Uterus (tissue), 4 donors: ENCODE data around the gene ALPI. TPM values are rescaled to one million over a fixed set of nuclear protein-coding genes. Genes with fewer than 3 reads are reported as not detected.
"Not testable (repeated sequence)": the region's sequence is repeated elsewhere in the genome, so short reads cannot be mapped to it uniquely, and the experiment has no call there.

Experiments used
- DNase-seq, 2 donors: peaks; one replicate each; pipeline ENCODE4 v3.0.0-alpha.2; 2019 to 2020
- H3K27ac ChIP-seq, 2 donors: fragments of 200-600 bp; sonication (generic); 1 replicate in 1 of 2; 2 replicates in 1 of 2; pipeline ENCODE4 v1.5.1; 2016 to 2018
- H3K27me3 ChIP-seq, 2 donors: fragments of 200-600 bp; sonication (generic); one replicate each; pipeline ENCODE4 v1.5.1; 2018 to 2019; ENCODE audit warnings: control low read depth in 1 of 2
- H3K36me3 ChIP-seq, 2 donors: fragments of 200-600 bp; sonication (generic); one replicate each; pipeline ENCODE4 v1.5.1; 2019; ENCODE audit warnings: control low read depth in 1 of 2
- H3K4me1 ChIP-seq, 2 donors: fragments of 200-600 bp; sonication (generic); one replicate each; pipeline ENCODE4 v1.5.1; 2018 to 2019; ENCODE audit warnings: control low read depth in 1 of 2
- H3K4me3 ChIP-seq, 2 donors: fragments of 200-600 bp; sonication (generic); 1 replicate in 1 of 2; 2 replicates in 1 of 2; pipeline ENCODE4 v1.5.1; 2018 to 2019; ENCODE audit warnings: mild to moderate bottlenecking in 1 of 2
- H3K9me3 ChIP-seq, 2 donors: fragments of 200-600 bp; sonication (generic); one replicate each; pipeline ENCODE4 v1.5.1; 2019; ENCODE audit warnings: control low read depth in 1 of 2
- POLR2A ChIP-seq, 2 donors: fragments of 450-650 bp; IDR thresholded peaks; one replicate each; pipeline ENCODE4 v1.6.1; 2016; ENCODE audit warnings: antibody characterized with exemption in 2 of 2, mild to moderate bottlenecking in 1 of 2, moderate library complexity in 1 of 2
- intact Hi-C: fragments of 100-400 bp; cut with DNase I; formaldehyde crosslinking; loops from one replicate; pipeline ENCODE4 v1.15.1; 2023; ENCODE audit warnings: low total_unique reads
- total RNA-seq, 4 donors: library from RNA; depleted of rRNA in 3 of 4; stranded (reverse); fragments of >200 nt in 3 of 4; gene quantifications; one replicate each; pipeline versions ENCODE4 v1.1.0 to v1.2.4, GENCODE V29; 2014 to 2023
- TF ChIP-seq, protein P1 (sequence below), 4 experiments: fragments of 200-600 bp in 2 of 4; fragments of 450-650 bp in 2 of 4; sonication (generic) in 2 of 4; IDR thresholded peaks; one replicate each; pipeline ENCODE4 v1.5.1; 2016 to 2019; ENCODE audit warnings: antibody characterized with exemption in 4 of 4, mild to moderate bottlenecking in 2 of 4, moderate library complexity in 1 of 4
- donor health status: DM: yes; HTN: yes; CAD: no.

ALPI gene
- total RNA-seq, 4 donors from 2014 or later, result not detected

DNA sequence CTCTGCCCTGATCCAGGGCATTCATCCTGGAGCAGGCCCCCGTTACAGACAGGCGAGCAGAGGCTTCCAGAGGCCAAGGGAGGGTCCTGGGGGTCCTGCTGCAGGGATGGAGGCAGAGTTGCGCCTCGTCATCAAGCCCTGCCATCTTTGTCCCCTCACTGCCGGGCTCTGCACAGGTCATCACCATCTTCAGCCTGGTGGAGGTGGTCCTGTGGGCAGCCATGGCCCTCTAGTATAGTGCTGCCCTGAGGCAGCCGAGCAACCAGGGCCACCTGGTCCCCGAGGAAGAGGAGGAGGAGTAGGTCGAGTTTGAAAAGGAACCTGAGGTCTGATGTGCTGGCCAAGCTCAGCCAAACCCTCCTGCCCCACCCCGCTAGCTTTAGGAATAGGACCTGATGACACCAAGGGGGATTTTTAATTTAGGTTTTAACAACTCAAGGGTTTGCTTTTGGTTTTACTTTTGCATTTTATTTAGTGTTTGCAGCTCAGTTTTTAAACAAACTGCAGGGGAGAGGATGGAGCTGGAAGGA is 8.8 kb upstream of the ALPI start:
- TF ChIP-seq, protein P1, sequence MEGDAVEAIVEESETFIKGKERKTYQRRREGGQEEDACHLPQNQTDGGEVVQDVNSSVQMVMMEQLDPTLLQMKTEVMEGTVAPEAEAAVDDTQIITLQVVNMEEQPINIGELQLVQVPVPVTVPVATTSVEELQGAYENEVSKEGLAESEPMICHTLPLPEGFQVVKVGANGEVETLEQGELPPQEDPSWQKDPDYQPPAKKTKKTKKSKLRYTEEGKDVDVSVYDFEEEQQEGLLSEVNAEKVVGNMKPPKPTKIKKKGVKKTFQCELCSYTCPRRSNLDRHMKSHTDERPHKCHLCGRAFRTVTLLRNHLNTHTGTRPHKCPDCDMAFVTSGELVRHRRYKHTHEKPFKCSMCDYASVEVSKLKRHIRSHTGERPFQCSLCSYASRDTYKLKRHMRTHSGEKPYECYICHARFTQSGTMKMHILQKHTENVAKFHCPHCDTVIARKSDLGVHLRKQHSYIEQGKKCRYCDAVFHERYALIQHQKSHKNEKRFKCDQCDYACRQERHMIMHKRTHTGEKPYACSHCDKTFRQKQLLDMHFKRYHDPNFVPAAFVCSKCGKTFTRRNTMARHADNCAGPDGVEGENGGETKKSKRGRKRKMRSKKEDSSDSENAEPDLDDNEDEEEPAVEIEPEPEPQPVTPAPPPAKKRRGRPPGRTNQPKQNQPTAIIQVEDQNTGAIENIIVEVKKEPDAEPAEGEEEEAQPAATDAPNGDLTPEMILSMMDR (IDR thresholded peaks at IDR 0.05), result no peak
- TF ChIP-seq POLR2A (IDR thresholded peaks at IDR 0.05), result no peak
- intact Hi-C loops, result no loop called here

DNA sequence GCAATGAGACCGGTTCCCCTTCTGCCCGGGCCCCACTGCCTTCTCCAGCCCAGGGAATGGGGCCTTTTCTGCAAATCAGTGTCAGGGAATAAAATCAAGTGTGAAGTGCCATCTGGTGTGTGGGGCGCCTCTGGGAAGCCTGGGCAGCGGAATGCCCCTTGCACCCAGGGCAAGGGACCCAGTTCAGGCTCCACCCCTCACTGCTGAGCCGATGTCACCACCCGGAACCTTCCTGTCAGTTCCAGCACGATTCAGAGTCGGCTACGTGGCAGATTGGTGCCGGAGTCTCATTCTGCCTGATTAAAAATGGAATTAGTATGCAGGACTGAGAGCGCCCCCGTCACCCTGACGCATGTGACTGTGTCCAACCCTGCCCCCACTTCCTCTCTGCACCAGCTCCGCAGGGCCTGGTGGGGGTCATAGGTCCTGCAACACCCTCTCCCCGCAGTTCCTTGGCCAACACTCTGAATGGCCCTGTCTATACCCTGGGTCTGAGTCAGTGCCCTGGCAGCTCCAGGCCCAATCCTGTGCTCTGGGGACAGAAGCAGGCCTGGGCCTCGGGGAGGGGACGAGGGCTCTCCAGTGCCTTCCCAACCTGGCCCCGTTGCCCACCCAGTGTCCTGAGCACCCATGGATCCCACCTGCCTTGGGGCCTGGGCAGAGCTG is 8.2 kb upstream of the ALPI start:
- H3K27me3 ChIP-seq, result no peaks in the 10 kb centered on the region
- no peak overlapping the region for H3K27ac ChIP-seq
- H3K4me1 ChIP-seq, result no peaks in the 10 kb centered on the region
- no peaks in the 10 kb centered on the region for H3K36me3 ChIP-seq
- intact Hi-C loops, result no loop called here
- H3K9me3 ChIP-seq, result no peaks in the 10 kb centered on the region
- TF ChIP-seq, protein P1 (IDR thresholded peaks at IDR 0.05), result no peak
- TF ChIP-seq POLR2A (IDR thresholded peaks at IDR 0.05), result no peak
- no peak for DNase-seq
- H3K4me3 ChIP-seq, result no peak overlapping the region

More for the DNA sequence above, 8.8 kb upstream of the ALPI start:
- H3K27me3 ChIP-seq, result no peaks in the 10 kb centered on the region
- no peak overlapping the region for H3K27ac ChIP-seq
- H3K4me3 ChIP-seq, result no peak overlapping the region
- no peaks in the 10 kb centered on the region for H3K4me1 ChIP-seq
- no peaks in the 10 kb centered on the region for H3K9me3 ChIP-seq
- no peak for DNase-seq
- no peaks in the 10 kb centered on the region for H3K36me3 ChIP-seq

DNA sequence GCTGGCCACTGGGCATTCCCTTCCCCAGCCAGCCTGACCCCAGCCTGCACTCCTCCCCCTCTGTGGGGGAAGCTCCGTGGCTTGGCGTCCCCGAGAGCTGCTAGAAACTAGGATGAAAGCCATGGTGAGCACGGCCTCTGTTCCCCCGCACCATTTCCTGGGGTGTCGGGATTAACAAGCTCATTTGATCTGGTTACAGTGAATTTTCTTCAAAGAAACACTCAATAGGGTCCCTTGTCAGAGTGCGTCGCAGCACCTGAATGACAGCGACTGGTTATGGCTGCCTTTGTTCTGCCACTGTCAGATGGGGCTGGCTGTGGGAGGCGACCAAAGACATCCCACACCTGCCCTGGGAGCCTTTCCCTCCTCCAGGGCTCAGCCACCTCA is 7.7 kb upstream of the ALPI start:
- intact Hi-C loops, result no loop called here
- DNase-seq, result no peak
- H3K4me3 ChIP-seq, result no peak overlapping the region
- no peaks in the 10 kb centered on the region for H3K36me3 ChIP-seq
- H3K27me3 ChIP-seq, result no peaks in the 10 kb centered on the region
- no peak overlapping the region for H3K27ac ChIP-seq
- no peak for TF ChIP-seq POLR2A (IDR thresholded peaks at IDR 0.05)
- TF ChIP-seq, protein P1 (IDR thresholded peaks at IDR 0.05), result no peak
- H3K9me3 ChIP-seq, result no peaks in the 10 kb centered on the region
- H3K4me1 ChIP-seq, result no peaks in the 10 kb centered on the region

DNA sequence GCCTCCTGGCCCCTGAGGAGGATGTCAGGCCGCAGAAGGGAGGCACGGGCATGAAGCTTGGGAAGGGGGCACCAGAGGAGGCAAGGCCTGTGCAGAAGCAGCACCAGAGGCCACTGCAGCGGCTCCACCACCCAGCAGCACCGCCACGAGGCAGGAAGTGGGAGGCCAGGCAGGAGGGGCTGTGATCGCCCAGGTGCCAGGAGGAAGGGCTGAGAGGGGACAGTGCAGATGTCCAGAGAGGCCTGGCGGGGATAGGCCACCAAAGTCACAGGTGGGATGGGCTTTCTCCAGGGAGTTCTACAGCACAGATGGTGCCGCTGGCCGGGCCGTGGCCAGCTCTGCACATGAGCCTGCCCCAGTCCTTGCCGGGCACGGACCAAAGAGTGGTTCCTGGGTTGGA is 6.0 kb upstream of the ALPI start:
- H3K36me3 ChIP-seq, result no peaks in the 10 kb centered on the region
- no peaks in the 10 kb centered on the region for H3K27me3 ChIP-seq
- TF ChIP-seq POLR2A (IDR thresholded peaks at IDR 0.05), result no peak
- TF ChIP-seq, protein P1 (IDR thresholded peaks at IDR 0.05), result no peak
- intact Hi-C loops, result no loop called here
- no peaks in the 10 kb centered on the region for H3K4me1 ChIP-seq
- DNase-seq, result no peak
- no peaks in the 10 kb centered on the region for H3K9me3 ChIP-seq
- H3K27ac ChIP-seq, result no peak overlapping the region
- no peak overlapping the region for H3K4me3 ChIP-seq

DNA sequence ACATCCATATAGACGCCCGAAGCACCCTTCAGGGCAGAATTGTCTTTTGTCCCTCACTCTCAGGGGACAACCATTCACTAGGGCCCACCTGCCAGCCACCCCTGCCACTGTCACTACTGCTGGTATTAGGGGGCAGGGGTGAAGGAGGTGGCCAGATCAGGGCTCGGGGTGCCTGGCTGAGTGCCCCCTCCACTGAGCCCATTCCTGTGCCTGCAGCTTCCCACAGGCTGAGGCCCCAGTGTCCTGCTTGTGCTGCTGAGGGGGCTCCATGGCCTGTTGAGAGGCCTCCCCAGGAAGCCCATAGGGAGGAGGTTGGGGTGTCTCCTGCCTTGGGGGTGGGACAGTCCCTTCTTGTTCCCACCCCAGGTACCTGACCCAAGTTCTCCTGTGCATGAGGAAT is 4.3 kb upstream of the ALPI start:
- DNase-seq, intact Hi-C loops, H3K4me3 ChIP-seq, H3K9me3 ChIP-seq, H3K27me3 ChIP-seq, H3K36me3 ChIP-seq, H3K4me1 ChIP-seq, H3K27ac ChIP-seq: not testable (repeated sequence)
